Brain microvascular endothelial cell (primary cell): Measurements from ENCODE around the gene DCDC2.
A peak's percentile ranks its signal among the peaks of the same experiment; 100 is the strongest.

ENCODE experiments used
- DNase-seq: peaks from one replicate; pipeline ENCODE4 v3.0.0-alpha.2; 2020
- H3K27ac ChIP-seq: fragments of 250-450 bp; sonication (Bioruptor Pico); 2 replicates; pipeline ENCODE4 v1.5.1; 2020; ENCODE audit warnings: mild to moderate bottlenecking, moderate library complexity
- H3K27me3 ChIP-seq: fragments of 250-450 bp; sonication (Bioruptor Pico); replicated peaks from 2 replicates; pipeline ENCODE4 v1.5.1; 2020; ENCODE audit warnings: mild to moderate bottlenecking
- H3K36me3 ChIP-seq: fragments of 250-450 bp; sonication (Bioruptor Pico); replicated peaks from 2 replicates; pipeline ENCODE4 v1.5.1; 2020; ENCODE audit warnings: mild to moderate bottlenecking
- H3K4me3 ChIP-seq: 2 replicates; pipeline ENCODE4 v1.5.1; 2011; ENCODE audit warnings: low read depth, mild to moderate bottlenecking, control low read depth, low read length, moderate library complexity
- in situ Hi-C: cut with HindIII; loops from 2 replicates; pipeline ENCODE4 v1.10.0; 2017; ENCODE audit warnings: low sequenced_read_pairs, low pct_ligation_motif_present
- TF ChIP-seq, protein P1 (sequence below): IDR thresholded peaks from 2 replicates; pipeline ENCODE4 v1.5.1; 2011; ENCODE audit warnings: low read depth, mild to moderate bottlenecking, moderate library complexity, low read length, control low read depth, inconsistent platforms; ENCODE audit errors: missing control alignments

DCDC2 gene

DNA sequence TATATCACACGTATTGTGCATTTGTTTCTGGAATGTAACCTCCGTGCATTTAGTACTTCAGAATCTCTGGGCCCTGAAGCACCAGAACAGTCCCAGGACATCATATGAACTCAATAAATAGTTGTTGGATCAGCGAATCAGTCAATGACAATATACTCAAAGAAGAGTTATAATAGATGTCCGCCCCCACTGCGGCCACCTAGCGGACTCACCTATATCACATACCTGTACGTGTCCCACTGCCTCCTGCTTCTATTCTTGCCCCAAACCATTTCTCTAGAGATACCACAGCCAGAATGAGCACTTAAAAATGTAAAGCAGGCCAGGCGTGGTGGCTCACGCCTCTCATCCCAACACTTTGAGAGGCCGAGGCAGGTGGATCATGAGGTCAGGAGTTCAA is 73.9 kb downstream of the DCDC2 start:
- no peak for DNase-seq
- Histone ChIP-seq H3K4me3 (no peak overlapping the region), H3K36me3 (no peaks in the 10 kb centered on the region), H3K27ac (no peak overlapping the region), H3K27me3 (no peaks in the 10 kb centered on the region)
- TF ChIP-seq, protein P1, sequence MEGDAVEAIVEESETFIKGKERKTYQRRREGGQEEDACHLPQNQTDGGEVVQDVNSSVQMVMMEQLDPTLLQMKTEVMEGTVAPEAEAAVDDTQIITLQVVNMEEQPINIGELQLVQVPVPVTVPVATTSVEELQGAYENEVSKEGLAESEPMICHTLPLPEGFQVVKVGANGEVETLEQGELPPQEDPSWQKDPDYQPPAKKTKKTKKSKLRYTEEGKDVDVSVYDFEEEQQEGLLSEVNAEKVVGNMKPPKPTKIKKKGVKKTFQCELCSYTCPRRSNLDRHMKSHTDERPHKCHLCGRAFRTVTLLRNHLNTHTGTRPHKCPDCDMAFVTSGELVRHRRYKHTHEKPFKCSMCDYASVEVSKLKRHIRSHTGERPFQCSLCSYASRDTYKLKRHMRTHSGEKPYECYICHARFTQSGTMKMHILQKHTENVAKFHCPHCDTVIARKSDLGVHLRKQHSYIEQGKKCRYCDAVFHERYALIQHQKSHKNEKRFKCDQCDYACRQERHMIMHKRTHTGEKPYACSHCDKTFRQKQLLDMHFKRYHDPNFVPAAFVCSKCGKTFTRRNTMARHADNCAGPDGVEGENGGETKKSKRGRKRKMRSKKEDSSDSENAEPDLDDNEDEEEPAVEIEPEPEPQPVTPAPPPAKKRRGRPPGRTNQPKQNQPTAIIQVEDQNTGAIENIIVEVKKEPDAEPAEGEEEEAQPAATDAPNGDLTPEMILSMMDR: no peak
- in situ Hi-C loops: no loop called here

DNA sequence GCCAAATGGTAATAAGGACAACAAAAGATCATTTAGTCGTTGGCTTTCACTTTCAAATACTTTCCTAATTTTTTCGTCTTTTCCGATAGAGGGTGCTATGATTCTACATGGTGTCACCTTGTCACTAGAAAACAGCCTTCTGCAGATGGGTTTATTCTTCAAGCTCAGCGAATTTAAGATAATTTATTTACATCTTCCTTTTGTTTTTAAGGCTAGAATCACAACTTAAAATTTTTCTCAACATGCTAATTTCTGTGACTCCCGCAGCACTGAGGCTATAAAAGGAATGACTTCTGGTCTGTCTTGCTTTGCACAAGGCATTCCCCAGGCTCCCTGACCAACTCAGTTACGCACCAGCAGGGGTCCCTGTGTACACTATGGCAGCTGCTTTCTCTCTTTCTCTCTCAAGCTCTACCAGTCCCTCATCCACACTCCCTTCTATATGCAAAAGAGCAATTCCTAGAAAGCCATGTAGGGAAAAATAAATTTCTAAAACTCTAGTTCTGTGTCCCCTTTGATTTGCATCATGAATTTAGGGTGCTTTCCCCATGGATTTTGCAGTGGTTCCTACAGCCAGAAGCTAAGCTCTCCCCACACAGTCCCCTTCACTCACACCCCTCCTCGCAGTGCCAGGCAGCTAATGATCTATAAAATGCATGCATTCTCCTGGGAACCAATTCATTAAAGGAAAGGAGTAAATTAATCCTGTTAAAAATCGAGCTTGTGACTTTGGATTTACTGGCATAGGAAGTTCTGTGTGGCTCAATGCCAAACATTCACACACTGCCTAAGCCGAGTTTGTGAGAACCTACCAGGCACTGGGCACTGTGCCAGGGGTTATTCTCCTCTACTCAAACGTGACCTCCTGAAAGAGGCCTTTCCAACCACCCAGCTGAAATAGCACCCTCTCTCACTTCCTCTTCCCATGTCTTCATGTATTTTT is 74.5 kb downstream of the DCDC2 start:
- TF ChIP-seq, protein P1: peak; percentile 82
- peak; percentile 85 for DNase-seq
- no peaks in the 10 kb centered on the region for H3K27me3 ChIP-seq
- H3K4me3 ChIP-seq: no peak overlapping the region
- H3K27ac ChIP-seq: no peak overlapping the region
- no peaks in the 10 kb centered on the region for H3K36me3 ChIP-seq
- in situ Hi-C loops: no loop called here

DNA sequence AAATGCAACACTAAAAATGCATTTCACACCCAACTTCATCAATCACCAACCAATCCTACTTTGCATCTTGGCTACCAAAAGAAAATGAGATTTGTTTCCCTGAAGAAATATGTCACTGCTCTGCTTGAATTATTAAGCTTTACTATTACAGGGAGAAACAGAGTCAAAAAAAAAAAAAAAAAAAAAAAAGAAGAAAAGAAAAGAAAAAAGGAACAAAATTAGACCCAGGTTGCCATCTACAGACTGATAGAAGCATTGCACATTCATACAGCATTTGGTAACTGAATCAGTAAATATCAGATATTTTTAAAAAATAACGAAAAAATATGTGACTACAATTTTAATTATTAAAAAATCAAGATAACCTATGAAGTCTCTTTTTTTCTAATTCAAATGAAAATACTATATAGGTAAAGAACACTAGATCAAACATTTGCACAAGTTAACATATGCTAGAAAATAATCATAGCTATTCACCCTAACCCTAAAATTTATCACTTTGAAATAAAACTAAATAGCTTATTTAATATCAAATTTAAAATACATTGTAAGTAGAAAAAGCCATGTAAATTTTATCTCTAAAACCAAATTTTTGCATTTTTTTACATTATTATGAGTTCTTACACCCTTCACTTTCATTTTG is 83.3 kb downstream of the DCDC2 start:
- in situ Hi-C loops: no loop called here
- DNase-seq: peak; percentile 7
- TF ChIP-seq, protein P1: peak; percentile 45
- Histone ChIP-seq H3K4me3 (no peak overlapping the region), H3K36me3 (no peaks in the 10 kb centered on the region), H3K27me3 (no peaks in the 10 kb centered on the region), H3K27ac (no peak overlapping the region)

DNA sequence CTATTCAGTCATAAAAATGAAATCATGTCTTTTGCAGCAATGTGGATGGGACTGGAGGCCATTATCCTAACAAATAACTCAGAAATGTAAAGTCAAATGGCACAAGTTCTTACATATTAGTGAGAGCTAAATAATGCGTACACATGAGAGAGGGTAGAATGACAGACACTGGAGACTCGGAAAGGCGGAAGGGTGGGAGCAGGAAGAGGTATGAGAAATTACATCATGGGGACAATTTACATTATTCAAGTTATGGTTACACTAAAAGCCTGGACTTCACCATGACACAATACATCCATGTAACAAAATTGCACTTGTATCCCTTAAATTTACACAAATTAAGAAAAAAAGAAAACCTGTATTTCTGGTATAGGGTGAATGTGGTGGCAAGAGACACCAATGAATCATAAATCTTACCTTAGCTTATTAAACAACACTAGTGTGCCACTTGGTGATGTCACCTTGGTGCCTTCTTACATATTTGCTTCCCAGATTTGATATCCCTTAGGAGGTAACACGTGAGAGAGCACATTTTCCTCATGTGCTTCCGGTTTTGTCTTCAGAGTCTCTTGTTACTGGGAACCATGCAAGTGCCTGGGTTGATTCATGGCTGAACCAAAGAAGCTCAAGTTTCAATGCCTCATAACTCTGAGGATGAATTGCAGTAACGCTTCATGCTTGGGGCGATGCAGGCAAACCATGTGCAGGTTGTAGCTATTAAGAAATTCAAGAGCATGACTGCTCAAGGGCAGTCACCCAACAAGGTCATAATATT is 84.6 kb downstream of the DCDC2 start:
- in situ Hi-C loops: no loop called here

DNA sequence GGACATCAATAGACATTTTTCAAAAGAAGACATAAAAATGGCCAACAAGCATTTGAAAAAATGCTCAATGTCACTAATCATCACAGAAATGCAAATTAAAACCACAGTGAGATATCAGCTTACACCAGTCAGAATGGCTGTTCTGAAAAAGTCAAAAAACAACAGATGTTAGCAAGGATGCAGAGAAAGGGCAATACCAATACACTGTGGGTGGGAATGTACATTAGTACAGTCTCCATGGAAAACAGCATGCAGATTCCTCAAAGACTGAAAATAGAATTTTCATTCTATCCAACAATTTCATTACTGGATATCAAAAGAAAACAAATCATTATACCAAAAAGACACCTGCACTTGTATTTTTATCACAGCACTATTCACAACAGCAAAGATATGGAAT is 85.3 kb downstream of the DCDC2 start:
- TF ChIP-seq, protein P1: no peak
- H3K36me3 ChIP-seq: no peaks in the 10 kb centered on the region
- no peak overlapping the region for H3K27ac ChIP-seq
- no peaks in the 10 kb centered on the region for H3K27me3 ChIP-seq
- no peak for DNase-seq
- H3K4me3 ChIP-seq: no peak overlapping the region
- in situ Hi-C loops: no loop called here

More for the DNA sequence above, 84.6 kb downstream of the DCDC2 start:
- Histone ChIP-seq H3K27ac (no peak overlapping the region), H3K36me3 (no peaks in the 10 kb centered on the region), H3K27me3 (no peaks in the 10 kb centered on the region), H3K4me3 (no peak overlapping the region)
- no peak for DNase-seq
- TF ChIP-seq, protein P1: no peak
